Mucosa of descending colon (tissue), 3 donors: ENCODE results near the gene ZIC4. TPM values are rescaled to one million over a fixed set of nuclear protein-coding genes. Genes with fewer than 3 reads are reported as not detected.

Experiments used
- ATAC-seq: fragments of 200-7000 bp; cut with Tn5 transposase; one replicate; pipeline ENCODE4 v1.9.1; 2020; ENCODE audit warnings: mild to moderate bottlenecking, moderate library complexity
- DNase-seq, 3 donors: peaks; one replicate each; pipeline ENCODE4 v3.0.0-alpha.2; 2020
- H3K36me3 ChIP-seq: fragments of 200-600 bp; one replicate; pipeline ENCODE4 v1.8.0; 2021; ENCODE audit warnings: low read depth, mild to moderate bottlenecking
- H3K4me1 ChIP-seq: fragments of 200-600 bp; one replicate; pipeline ENCODE4 v1.8.0; 2021; ENCODE audit warnings: low read depth, mild to moderate bottlenecking
- H3K4me3 ChIP-seq: fragments of 200-600 bp; one replicate; pipeline ENCODE4 v1.8.0; 2021; ENCODE audit warnings: mild to moderate bottlenecking
- H3K9me3 ChIP-seq: fragments of 200-600 bp; one replicate; pipeline ENCODE4 v1.8.0; 2021; ENCODE audit warnings: mild to moderate bottlenecking
- intact Hi-C, 2 donors: fragments of 100-400 bp; cut with DNase I in 1 of 2; cut with micrococcal nuclease in 1 of 2; formaldehyde crosslinking; loops; one replicate each; pipeline versions ENCODE4 v1.11.0 to v1.11.1; 2022; cut with DNase I, micrococcal nuclease
- total RNA-seq, 3 donors: library from RNA; stranded (reverse); fragmentation: NEBNext Ultra II Directional in 2 of 3; extraction: Animal tissue kit (Norgen Biotek cat#: 25700) in 2 of 3; gene quantifications; one replicate each; pipeline versions ENCODE4 v1.2.1 to v1.2.4, GENCODE V29; 2021 to 2023
- TF ChIP-seq, protein P1 (sequence below): fragments of 200-600 bp; IDR thresholded peaks from one replicate; pipeline ENCODE4 v1.8.0; 2022; ENCODE audit warnings: antibody characterized with exemption, mild to moderate bottlenecking
- donor health status: DM: no; HTN: no; CAD: no; lungs with moderate emphysema.
- donor health status: DM: no; HTN: no; CAD: no.
- donor health status: DM: no; HTN: yes; CAD: no.

Gene ZIC4
- total RNA-seq, 3 donors from 2014 or later, result not detected

DNA sequence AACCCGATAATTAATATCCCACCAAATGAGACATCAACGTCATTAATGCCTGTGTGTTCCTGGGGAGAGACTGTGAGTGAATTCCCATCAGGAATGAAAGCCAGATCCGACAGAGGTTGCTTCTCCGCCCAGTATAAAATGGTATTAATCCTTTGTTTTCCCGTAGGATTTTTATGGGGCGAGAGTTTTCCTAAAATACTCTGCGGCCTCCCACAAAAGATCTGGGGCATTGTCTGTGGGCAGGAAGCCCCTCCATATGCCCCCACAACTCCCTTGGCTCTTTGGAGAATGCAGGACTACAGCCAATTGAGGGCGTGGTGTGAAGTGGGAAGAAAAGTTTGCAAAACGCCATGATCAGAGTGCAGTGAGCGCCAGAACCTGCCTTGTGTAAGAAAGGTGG, 26.7 kb downstream of the ZIC4 start:
- Histone ChIP-seq H3K9me3 (no peaks in the 10 kb centered on the region), H3K4me3 (no peak overlapping the region), H3K36me3 (no peaks in the 10 kb centered on the region), H3K4me1 (no peaks in the 10 kb centered on the region)
- DNase-seq (no peak), ATAC-seq (no peak)
- TF ChIP-seq, protein P1, sequence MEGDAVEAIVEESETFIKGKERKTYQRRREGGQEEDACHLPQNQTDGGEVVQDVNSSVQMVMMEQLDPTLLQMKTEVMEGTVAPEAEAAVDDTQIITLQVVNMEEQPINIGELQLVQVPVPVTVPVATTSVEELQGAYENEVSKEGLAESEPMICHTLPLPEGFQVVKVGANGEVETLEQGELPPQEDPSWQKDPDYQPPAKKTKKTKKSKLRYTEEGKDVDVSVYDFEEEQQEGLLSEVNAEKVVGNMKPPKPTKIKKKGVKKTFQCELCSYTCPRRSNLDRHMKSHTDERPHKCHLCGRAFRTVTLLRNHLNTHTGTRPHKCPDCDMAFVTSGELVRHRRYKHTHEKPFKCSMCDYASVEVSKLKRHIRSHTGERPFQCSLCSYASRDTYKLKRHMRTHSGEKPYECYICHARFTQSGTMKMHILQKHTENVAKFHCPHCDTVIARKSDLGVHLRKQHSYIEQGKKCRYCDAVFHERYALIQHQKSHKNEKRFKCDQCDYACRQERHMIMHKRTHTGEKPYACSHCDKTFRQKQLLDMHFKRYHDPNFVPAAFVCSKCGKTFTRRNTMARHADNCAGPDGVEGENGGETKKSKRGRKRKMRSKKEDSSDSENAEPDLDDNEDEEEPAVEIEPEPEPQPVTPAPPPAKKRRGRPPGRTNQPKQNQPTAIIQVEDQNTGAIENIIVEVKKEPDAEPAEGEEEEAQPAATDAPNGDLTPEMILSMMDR, result no peak
- intact Hi-C loops, result no loop called here

DNA sequence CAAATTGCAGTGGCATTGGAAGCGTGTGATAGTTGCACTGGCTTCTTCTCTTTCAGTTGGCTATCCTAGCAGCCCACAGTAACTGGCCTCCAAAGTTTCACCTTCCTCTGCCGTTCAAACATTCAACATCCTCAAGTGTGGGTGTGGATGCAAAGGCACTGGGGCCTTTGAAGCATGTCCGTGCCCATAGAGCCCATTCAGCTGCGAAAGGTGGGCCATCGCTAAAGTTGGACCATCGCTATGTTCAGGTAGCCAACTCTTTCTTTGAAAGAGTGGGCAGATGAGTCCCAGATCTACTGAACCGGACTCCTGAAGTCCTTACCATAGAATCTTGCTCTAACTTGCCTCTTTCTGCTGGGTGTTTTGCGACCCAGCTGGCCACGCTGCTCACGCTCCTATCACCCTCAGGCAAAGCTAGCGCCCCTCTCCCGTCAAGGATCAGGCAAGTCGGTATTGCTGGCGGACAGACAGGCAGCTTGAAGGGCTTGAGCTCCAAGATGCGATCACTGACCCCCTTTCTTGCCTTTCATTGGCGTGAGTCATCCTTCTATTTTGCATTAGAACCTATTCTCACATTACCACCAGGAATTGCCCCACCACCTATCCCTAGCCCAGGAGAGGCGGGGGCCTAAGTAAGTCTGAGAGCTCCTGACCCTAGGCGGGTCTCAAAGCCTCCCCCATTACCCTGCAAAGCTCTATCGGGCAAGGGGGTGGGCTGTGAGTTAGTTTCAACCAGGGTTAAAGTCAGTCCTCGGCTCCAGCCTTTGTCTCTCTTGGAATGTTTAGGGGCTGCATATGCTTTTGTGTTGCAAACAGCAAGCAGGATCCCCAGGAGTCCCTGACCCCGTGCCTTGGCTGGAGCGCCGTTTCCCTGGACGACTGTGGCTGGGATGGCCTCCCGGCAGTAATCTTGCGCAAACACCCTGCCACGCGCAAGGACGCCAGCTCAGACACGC, 28.7 kb downstream of the ZIC4 start:
- Histone ChIP-seq H3K4me3 (no peak overlapping the region), H3K4me1 (no peaks in the 10 kb centered on the region), H3K36me3 (no peaks in the 10 kb centered on the region), H3K9me3 (no peaks in the 10 kb centered on the region)
- TF ChIP-seq, protein P1, result no peak
- intact Hi-C loops, result no loop called here
- no peak for DNase-seq
- ATAC-seq, result no peak

DNA sequence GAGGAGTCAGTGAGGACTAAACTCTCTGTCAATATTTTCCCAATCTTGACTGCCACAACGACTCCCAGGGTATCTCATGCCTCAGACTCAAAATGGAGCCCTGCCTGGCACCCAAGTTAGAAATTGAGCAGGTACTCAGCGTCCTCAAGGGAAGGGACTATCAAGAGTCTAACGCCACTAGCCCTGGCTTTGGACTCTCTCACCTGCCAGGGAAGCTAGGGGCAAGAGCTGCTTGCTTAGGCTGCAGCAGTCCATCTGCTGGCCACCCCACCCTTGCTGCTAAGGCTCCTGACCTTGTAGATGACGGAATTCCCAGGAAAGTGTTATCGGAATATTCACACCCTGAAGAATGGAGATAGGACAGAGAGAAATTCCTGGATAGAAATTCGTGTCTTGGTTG, 33.0 kb downstream of the ZIC4 start:
- DNase-seq (no peak), ATAC-seq (no peak)
- intact Hi-C loops, result no loop called here
- Histone ChIP-seq H3K9me3 (no peaks in the 10 kb centered on the region), H3K4me1 (no peaks in the 10 kb centered on the region), H3K4me3 (no peak overlapping the region), H3K36me3 (no peaks in the 10 kb centered on the region)
- TF ChIP-seq, protein P1, result no peak

DNA sequence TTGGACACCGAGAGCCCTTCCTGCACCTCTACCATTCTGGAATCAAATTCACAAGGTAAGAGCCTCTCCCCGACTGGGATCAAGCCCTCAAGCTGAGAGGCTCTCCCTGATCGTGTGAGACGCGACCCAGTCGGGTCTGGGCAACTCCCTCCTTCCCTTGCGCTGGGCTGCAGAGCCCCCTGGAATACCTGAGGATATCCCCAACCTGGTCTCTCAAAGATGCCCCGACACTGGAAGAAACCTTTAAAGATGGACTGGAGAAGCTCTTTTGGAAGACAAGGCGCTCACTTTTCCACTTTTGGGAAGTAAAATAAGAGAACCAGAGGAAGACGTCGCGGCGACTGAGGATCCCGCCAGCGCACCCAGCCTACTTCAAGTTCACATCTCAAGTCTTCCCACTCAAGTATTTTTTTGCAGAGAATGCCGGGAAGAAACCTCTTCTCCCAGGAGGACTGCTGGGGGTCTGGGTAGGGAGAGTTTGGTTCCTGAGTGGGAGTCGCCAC, 33.8 kb downstream of the ZIC4 start:
- Histone ChIP-seq H3K9me3 (no peaks in the 10 kb centered on the region), H3K36me3 (no peaks in the 10 kb centered on the region), H3K4me1 (no peaks in the 10 kb centered on the region), H3K4me3 (no peak overlapping the region)
- TF ChIP-seq, protein P1, result no peak
- intact Hi-C loops, result no loop called here
- ATAC-seq, result no peak
- DNase-seq, result no peak

DNA sequence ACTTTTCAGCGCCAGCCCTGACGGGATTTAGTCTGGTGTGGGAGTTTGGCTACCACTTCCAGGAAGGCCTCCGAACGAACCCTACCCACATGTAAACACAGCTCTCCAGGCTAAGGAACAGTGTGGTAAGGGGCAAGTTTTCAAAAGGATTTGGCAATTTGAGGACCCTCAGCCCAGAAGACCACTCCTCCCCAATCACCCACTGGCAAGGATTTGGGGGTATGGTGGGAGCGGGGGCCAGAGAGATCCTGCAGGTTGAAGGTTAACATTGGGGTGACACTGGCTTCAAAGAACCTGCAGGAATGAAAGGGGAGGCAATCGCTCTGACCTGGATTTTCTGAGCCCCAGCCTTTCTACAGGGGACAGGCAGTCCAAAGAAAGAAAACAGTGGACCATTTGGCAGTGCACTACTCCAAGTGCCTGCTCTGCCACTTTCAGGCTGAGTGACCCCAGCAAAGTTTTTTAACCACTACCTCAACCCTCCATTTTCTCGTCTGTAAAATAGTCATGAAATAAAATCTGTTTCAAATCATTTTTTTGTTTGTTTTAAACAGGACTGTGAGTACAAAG, 34.5 kb downstream of the ZIC4 start:
- TF ChIP-seq, protein P1, result no peak

More for the DNA sequence above, 34.5 kb downstream of the ZIC4 start:
- ATAC-seq (no peak), DNase-seq (no peak)
- Histone ChIP-seq H3K4me3 (no peak overlapping the region), H3K9me3 (no peaks in the 10 kb centered on the region), H3K4me1 (no peaks in the 10 kb centered on the region), H3K36me3 (no peaks in the 10 kb centered on the region)
- intact Hi-C loops, result no loop called here
